Putamen (tissue), 1 donor: ENCODE results near the gene BBS1.

Experiments used
- DNase-seq: peaks from one replicate; pipeline ENCODE4 v3.0.0-alpha.2; 2016; ENCODE audit warnings: low spot score

BBS1 gene

DNA sequence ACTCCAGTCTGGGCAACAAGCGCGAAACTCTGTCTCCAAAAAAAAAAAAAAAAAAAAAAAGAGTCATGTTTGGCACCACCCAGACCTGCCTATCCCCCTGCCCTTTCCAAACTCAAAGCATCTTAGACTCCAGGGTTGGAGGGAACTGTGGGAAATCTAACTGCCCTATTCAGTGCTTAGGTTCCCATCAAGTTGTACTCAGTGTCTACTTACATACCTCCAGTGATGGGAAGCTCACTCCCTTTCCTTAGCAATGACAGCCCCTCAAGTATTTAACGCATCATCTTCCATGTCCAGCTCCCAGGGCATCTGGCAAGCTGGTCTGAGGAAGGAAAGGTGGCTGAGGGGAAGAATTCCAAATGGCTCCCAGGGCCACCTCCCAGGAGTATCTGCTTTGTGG lies 39.3 kb downstream of the BBS1 start:
- no peak for DNase-seq

DNA sequence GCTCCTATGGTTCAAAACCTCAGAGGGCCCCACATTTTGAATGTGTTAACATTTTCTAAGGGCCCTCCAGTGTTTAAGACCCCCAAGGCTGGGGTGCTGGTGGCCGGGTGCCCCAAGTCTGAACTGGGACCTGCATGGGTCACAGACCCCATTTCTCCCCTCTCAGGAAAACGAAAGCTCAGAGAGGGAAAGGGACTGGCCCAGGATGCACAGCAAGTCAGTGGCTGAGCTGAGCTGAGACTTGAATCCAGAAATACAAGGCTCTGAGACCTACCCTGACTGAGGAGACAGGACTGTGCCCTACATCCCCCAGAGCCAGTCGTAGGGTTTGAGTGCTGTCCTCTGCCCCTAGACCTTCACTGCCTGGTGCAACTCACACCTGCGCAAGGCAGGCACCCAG lies 40.5 kb downstream of the BBS1 start:
- no peak for DNase-seq

DNA sequence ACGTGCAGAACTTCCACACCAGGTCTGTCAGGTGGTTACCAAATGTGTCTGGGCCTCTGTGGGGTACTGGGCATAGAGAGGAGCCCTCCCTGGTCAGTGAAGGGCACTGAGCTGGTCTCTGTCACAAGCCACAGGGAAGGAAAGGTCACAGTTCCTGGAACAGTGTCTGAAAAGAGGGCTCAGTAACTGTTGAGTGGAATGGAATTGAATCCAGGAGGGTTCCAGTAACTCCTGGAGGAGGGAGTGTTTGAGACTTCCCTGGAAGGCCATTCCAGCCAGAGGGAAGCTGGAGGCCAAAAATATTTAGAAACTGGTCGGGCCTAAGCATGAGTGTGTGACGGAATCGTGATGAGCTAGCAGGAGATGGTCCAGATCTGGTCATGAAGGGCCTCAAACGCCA lies 44.2 kb downstream of the BBS1 start:
- no peak for DNase-seq

DNA sequence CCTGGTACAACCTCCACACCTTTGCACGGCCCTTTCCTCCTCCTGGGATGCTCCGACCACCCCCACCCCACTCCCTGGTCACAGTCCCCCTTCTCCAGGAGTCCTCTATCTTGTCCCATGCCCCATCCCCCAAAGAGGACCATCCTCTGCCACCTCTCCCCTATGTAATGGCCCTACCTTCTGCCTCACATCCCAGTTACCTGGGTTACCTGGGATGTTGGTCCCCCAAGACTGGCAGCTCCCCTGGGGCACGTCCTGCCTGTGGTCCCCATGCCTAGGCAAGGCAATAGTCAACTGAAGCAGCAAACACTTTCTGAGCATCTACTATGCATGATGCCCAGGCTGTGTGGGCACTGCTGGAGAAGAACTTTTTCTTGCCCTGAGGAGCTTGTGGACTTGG lies 45.0 kb downstream of the BBS1 start:
- DNase-seq = no peak

DNA sequence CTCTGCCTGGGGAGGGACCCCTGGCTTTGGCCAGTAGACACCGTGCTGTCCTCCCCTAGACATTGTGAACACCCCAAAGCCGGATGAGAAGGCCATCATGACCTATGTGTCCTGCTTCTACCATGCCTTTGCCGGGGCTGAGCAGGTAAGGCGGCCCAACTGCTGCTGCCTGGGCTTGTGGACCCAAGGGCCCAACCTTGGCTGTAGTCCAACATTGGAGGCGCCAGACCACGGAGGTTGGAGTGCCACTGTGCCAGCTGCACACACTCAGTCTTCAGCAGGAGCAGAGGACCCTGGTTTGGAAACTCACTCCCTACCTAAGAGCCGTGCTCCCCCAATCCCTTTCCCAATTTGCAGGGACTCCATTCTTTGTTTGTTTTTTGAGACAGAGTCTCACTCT lies 45.7 kb downstream of the BBS1 start:
- no peak for DNase-seq

DNA sequence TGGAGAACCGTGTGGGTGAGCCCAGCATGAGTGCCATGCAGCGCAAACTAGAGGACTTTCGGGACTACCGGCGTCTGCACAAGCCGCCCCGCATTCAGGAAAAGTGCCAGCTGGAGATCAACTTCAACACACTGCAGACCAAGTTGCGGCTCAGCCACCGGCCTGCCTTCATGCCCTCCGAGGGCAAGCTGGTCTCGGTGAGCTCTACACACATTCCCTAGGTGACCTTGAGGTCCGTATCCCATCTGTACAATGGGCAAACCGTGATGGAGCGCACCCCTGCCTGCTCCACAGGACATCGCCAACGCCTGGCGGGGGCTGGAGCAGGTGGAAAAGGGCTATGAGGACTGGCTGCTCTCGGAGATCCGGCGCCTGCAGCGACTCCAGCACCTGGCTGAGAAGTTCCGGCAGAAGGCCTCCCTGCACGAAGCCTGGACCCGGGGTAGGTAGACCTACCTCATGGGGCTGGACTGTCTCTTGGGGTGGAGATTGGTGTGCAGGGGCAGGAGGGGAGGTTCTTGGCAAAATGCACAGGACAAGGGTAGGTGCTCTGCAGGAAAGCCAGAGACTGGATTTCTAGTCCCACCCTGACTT lies 47.4 kb downstream of the BBS1 start:
- DNase-seq = no peak

DNA sequence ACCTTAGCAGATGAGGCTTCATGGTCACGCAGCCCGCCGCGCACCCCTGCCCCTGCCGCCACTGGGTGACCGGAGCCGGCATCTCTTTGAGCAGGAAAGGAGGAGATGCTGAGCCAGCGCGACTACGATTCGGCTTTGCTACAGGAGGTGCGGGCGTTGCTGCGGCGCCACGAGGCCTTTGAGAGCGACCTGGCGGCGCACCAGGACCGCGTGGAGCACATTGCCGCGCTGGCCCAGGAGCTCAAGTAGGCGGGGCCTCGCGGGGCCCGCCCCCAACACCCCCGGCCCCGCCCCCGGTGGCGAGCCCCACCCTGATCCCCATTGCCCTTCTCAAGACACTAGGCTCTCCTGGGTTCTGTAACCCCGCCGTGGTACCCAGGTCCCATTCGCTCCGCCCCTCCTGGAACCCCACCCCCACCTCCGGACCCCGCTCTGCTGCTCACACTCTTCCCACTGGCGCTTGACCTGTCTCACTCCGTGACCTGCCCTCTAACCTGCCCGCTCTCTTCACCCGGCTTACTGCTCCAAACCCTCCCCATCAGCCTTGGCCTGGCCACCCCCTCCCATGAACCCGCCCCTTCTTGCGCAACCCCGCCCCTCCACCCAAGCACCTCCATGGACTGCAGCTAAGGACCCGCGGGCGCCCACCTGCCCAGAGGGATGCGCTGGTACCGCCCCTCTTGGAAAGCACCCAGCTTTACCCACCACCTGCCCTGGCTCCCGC lies 48.9 kb downstream of the BBS1 start:
- DNase-seq = no peak

DNA sequence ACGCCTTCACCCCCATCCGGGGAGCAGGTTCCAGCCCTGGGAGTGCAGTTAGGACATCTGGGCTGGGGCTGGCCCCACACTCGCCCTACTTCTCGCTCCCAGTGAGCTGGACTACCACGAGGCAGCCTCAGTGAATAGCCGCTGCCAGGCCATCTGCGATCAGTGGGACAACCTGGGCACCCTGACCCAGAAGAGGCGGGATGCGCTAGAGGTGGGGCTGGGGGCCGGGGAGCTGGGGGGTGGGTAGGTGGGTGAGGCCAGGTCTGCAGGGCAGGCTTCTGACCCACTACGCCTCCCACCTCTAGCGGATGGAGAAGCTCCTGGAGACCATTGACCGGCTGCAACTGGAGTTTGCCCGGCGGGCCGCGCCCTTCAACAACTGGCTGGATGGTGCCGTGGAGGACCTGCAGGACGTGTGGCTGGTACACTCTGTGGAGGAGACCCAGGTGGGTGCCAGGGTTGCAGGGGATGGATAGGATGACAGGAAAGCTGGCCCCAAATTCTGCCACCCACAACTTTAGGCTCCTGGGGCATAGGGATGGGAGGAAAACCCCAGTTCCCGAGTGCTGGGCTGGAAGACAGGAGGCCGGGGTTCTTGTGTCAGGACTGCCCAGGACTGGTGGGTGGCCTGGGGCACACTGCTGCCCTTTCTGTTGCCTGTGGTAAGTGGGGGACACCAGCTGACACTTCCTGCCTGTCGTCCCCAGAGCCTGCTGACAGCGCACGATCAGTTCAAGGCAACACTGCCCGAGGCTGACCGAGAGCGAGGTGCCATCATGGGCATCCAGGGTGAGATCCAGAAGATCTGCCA lies 49.6 kb downstream of the BBS1 start:
- no peak for DNase-seq

DNA sequence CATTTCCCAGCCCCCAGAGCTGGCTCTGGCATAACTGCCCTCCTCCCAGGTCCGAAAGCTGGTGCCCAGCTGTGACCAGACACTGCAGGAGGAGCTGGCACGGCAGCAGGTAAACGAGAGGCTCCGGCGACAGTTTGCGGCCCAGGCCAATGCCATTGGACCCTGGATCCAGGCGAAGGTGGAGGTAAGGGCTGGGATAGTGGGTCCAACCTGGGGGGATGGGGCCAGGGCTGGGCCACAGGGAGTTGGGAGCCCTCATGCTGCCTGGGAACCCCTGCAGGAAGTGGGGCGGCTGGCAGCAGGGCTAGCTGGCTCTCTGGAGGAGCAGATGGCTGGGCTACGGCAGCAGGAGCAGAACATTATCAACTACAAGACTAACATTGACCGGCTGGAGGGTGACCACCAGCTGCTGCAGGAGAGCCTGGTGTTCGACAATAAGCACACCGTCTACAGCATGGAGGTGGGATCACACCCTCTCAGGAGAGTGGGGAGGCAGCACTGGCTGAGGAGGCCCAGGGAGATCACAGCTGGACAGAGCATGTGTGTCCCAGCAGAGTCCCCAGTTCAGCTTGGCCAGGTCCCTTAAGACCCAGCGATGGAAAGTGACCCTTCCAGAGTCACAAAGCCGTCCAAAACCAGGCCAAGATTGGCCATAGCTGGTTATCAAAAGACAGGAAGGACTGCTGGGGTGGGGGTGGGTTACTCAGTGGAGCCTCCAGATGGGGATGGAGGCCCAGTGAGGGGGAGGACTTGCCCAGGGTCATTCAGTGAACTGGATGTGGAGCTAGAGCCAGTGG lies 50.9 kb downstream of the BBS1 start:
- DNase-seq = no peak

DNA sequence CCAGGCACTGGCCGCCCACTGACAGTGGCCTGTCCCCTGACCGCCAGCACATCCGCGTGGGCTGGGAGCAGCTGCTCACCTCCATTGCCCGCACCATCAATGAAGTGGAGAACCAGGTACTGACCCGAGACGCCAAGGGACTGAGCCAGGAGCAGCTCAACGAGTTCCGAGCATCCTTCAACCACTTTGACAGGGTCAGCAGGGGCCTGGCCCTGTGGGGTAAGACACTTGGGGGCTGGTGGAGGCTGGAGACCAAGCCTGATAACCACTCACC lies 51.5 kb downstream of the BBS1 start:
- no peak for DNase-seq

DNA sequence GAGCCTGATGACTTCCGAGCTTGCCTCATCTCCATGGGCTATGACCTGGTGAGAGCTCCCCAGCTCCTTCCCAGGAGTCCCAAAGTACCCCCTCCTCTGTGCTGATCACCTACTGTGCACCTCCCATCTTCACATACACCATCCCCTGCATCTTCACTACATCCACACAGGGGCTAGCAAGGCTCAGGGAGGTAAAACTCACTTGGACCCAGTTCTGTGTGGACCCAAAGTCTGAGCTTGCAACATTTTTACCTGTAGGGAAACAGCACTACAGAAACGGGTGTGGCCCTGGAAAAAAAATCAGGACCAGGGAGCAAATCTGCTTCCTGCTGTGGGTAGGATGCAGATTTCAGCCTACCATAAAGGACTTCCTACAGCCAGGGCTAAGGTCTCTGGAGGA lies 51.8 kb downstream of the BBS1 start:
- DNase-seq = no peak

DNA sequence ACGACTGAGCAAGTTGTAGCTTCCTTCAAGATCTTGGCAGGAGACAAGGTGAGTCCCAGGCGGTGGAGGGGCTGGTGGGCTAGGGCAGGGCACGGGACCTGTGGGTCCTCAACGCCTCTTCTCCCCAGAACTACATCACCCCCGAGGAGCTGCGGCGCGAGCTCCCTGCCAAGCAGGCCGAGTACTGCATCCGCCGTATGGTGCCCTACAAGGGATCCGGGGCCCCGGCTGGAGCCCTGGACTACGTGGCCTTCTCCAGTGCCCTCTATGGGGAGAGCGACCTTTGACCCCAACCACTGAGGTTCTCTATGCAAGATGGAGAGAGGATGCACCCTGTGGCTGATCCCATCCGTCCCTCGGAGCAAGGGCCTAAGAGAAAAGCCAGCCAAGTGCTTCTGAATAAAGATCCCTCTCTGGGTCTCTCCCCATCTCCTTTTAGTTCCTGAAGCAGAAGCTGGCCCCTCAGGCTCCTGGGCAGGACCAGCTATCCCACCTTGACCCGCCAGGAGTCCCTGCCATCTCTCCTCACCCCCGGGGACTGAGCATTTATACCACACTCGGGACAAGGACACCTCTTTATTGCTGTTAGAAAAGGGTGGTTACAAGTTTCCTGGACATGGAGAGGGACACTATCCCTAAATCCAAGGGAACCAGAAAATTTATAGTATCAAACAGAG lies 52.6 kb downstream of the BBS1 start:
- DNase-seq = no peak

DNA sequence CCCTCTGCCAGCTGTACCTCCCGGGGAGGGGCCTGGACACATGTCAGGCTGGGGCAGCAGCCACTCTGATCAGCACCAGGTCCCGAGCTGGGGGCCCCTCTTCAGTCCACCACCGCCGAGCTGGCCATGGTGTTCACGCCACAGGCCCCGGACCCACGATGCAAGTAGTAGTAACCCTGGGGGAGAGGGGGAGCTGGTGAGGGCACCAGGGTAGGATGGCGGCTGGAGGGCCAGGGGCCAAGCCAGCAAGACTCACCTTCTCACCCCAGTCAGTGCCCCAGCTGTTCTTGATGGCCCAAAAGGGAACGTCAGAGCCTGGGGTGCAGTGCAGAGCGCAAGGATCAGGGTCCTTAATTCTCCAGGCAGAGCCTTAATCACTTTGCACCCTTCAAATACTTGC lies 53.4 kb downstream of the BBS1 start:
- DNase-seq = no peak

DNA sequence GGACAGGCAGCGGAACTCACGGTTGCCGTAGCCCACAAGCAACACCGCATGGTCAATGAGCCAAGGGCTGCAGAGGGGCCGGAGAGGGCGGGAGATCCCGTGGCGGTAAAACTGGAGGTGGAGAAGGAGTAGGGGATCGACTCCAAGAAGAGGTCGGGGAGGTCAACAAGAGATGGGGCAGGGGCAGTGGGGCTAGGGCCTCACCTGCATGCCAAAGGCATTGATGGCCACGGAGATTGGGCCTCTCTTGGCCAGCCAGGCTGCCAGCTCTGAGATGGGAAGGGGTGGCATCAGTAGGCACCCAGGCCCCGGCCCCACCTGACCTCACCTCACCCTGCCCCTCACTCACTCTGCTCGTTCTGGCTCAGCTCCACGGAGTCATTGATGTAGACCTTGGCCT lies 54.1 kb downstream of the BBS1 start:
- no peak for DNase-seq

DNA sequence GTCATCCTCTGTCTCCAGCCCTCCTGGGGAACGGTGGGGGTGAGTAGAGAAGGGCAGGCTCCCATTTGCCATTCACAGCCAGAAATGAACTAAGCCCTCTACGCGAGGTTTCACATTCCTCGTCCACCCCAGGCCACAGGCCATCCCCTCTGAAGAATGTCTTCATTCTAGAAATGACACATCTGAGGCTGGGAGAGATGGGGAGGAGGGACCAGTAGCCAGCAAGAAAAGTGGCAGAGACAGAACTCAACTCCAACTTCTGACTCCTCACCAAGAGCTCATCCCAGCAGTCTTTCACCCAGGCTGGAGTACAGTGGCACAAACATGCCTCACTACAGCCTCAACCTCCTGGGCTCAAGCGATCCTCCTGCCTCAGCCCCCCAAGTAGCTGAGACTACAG lies 54.5 kb downstream of the BBS1 start:
- DNase-seq = no peak

DNA sequence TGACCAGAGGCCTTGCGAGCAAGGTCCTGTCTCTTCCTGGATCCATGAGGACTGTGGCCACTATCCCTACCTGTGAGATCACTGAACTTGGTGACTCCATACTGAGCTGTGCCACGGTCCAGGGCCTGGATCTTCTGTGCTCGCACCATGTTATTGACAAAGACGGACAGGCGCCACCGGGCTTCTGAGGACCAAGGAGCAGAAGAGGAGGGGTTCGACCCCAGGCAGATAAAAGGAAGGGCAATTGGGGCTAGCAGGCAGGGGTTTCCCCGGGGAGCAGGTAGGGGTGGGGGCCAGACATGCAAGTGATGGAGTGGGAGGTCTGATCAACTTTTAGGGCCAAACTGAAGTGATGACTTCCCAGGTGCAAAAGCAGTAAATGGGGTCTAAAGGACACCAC lies 55.8 kb downstream of the BBS1 start:
- no peak for DNase-seq

DNA sequence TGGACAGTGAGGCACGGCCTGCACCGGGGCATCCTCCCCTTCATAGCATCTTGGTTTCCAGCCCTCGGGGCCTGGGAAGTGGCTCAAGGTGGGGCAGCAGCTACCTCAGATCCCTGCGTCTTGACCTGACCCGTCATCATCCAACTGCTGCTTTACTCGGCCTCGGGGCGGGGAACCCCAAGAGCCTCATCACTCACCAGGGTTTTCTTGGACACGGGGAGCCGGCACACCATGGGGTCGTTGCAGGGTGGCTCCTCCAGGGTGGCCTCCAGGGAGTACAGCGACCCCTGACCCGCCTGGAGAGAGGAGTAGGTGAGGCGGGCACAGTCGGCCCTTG lies 57.3 kb downstream of the BBS1 start:
- DNase-seq = no peak

DNA sequence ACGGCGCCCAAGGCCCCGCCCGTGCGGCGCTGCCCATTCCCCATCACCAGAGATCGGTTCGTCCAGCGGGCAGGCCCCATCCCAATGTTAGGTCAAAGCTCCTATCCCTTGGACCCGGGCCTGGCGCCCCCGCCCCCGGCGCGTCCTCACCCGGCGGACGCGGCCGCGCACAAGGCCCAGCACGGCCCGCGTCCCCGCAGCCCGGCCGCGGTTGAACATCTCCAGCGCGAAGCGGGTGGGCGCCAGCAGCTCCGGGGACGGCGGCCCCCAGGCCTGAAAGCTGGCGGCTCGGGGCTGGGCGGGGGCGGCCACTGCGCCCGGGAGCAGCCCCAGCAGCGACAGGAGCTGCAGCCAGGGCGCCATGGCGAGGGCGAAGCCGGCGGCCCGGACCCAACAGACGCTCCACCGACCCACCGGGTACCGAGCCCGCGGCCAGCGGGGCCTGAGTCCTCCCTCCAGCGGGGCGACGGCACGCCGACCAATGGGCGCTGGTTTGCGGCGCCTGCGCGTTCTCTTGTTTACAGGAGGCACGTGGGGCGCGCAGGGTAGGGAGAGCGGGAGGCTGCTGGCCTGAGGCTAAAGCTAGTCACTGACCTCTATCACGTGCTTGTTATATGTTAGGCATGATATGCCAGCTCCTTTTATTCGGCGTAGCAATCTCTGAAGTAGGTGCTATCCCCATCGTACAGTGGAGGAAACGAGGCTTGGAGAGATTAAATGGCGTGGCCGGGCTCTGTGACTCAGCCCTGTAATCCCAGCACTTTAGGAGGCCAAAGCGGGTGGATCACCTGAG lies 57.9 kb downstream of the BBS1 start, which contains the start of gene CTSF:
Gene CTSF, minus strand, starts transcription at position 483 of the 793 bp plus-strand sequence. Its CDS starts 120 bp downstream, at position 363.
- peak; percentile 90 for DNase-seq

DNA sequence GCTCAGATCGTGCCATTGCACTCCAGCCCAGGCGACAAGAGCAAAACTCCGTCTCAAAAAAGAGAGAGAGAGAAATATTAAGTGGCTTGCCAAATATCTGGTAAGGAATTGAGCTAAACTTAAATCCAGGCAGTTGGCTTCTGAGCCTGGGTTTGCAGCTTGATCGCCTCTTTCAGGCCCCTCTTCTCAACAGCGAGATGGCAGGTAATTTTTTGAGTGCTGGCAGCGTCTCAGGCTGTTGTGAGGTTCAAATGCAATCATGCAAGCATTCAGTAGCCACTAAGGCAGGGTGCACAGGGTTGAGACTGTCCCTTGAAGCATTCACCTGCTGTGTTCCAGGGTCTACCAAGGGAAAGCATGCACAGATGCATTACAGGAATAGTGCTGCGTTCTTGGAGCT lies 58.6 kb downstream of the BBS1 start:
- no peak for DNase-seq

DNA sequence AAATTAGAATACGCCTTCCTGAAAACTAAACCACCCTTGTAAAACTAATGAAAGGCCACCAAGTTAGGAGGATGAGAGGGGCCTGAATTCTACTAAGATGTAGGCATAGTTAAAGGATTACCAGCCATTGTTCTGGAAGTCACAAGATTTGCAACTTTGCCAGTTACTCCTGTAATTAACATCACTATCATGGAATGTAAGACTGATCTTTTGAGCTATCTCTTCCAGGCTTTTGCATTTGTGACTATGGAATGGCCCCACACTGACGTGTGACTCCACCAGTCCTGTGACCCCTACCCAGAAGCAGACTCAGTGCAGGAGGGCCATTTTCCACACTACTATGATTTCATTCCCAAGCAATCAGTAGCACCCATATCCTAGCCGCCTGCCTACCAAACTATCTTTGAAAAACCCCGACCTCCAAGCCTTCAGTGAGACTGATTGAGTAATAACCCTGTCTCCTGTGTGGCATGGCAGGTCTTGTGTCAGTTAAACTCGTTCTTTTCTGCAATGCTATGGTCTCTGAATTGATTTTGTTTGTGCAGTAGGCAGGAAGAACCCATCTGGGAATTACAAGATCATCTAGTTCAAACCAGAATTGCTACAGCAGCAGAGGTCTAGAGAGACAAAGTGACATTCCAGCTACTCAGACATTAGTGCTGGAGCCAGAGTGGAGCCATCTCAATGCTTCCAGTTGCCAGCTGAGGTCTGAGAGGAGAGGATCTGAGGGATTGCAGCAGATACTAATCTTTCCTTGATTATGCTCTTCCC lies 59.8 kb downstream of the BBS1 start:
- DNase-seq = no peak

DNA sequence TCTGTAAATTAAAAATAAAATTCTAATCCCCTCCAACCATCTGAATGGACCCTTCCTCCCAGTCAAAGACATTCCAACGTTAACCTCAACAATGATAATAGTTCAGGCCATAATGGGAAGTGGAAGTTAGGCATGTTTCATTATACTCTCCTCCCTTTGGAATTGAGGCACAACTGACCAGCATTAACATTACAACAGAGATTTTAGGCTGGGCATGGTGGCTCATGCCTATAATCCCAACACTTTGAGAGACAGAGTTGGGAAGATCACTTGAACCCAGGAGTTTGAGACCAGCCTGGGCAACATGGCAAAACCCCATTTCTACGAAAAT lies 60.4 kb downstream of the BBS1 start:
- DNase-seq = no peak
